Stimulated activated CD4-positive, alpha-beta T cell treated with anti-CD3 and anti-CD28 coated beads, TNF-alpha, amount 100 ng/mL, for 1 hour (primary cell): Measurements from ENCODE around the gene SOX6.
"Not testable (repeated sequence)": the region's sequence is repeated elsewhere in the genome, so short reads cannot be mapped to it uniquely, and the experiment has no call there.

Experiments
- DNase-seq, 3 donors: peaks; one replicate each; pipeline ENCODE4 v3.0.0-alpha.2; 2020; ENCODE audit warnings: low read depth in 3 of 3, low spot score in 1 of 3

SOX6 gene

GRCh38 chr11:16049611-16050010 is 306.7 kb downstream of the SOX6 start:
- no peak for DNase-seq

GRCh38 chr11:16047073-16047472 is 309.3 kb downstream of the SOX6 start:
- DNase-seq: no peak

- DNase-seq: no peak
Measured at GRCh38 chr11:16043617-16044016, 312.7 kb downstream of the SOX6 start.

GRCh38 chr11:16041207-16041606 is 315.1 kb downstream of the SOX6 start:
- DNase-seq: no peak

- no peak for DNase-seq
Measured at GRCh38 chr11:16040151-16040550, 316.2 kb downstream of the SOX6 start.

GRCh38 chr11:16037179-16037578 is 319.2 kb downstream of the SOX6 start:
- DNase-seq: no peak

GRCh38 chr11:16036218-16036617 is 320.1 kb downstream of the SOX6 start:
- no peak for DNase-seq

- no peak for DNase-seq
Measured at GRCh38 chr11:16034074-16034473, 322.3 kb downstream of the SOX6 start.

GRCh38 chr11:16032974-16033373 is 323.4 kb downstream of the SOX6 start:
- DNase-seq: no peak

- no peak for DNase-seq
Measured at GRCh38 chr11:16031210-16031609, 325.1 kb downstream of the SOX6 start.

GRCh38 chr11:16030664-16031063 is 325.7 kb downstream of the SOX6 start:
- no peak for DNase-seq

GRCh38 chr11:16029151-16029550 is 327.2 kb downstream of the SOX6 start:
- not testable (repeated sequence) for DNase-seq

GRCh38 chr11:16028419-16028818 is 327.9 kb downstream of the SOX6 start:
- DNase-seq: no peak

GRCh38 chr11:16027621-16028020 is 328.7 kb downstream of the SOX6 start:
- DNase-seq: no peak

- no peak for DNase-seq
Measured at GRCh38 chr11:16026849-16027248, 329.5 kb downstream of the SOX6 start.

- DNase-seq: no peak
Measured at GRCh38 chr11:16018931-16019330, 337.4 kb downstream of the SOX6 start.

- no peak for DNase-seq
Measured at GRCh38 chr11:16016468-16016829, 339.9 kb downstream of the SOX6 start.

- no peak for DNase-seq
Measured at GRCh38 chr11:16015741-16016467, 340.4 kb downstream of the SOX6 start.

GRCh38 chr11:16013649-16014275 is 342.6 kb downstream of the SOX6 start:
- DNase-seq: no peak

GRCh38 chr11:16013242-16013641 is 343.1 kb downstream of the SOX6 start:
- no peak for DNase-seq

- DNase-seq: no peak
Measured at GRCh38 chr11:16012125-16012751, 344.1 kb downstream of the SOX6 start.

- no peak for DNase-seq
Measured at GRCh38 chr11:16011396-16011795, 344.9 kb downstream of the SOX6 start.

GRCh38 chr11:16009021-16009420 is 347.3 kb downstream of the SOX6 start:
- DNase-seq: no peak
